ENCODE results near the gene CCDC200. TPM values are rescaled to one million over a fixed set of nuclear protein-coding genes. Genes with fewer than 3 reads are reported as not detected.

Gene CCDC200
- total and polyA plus RNA-seq, 2 of the 13 experiments (the other 11 are each of a cell fraction or from before 2014, with no cell fraction given): not detected

GRCh38 chr17:43216369-43216761 lies 12.1 kb downstream of the CCDC200 start (continued):
- no peak for TF ChIP-seq ZNF281 (CRISPR knock-in tag; IDR thresholded peaks at IDR 0.05; ENCODE audit: borderline replicate concordance)
- peak; percentile 79; the same call in 1 of the 2 replicates for TF ChIP-seq ZFP91 (CRISPR knock-in tag; IDR thresholded peaks at IDR 0.05; ENCODE audit: borderline replicate concordance)
- TF ChIP-seq NRL (CRISPR knock-in tag; IDR thresholded peaks at IDR 0.05; ENCODE audit: borderline replicate concordance): no peak
- TF ChIP-seq PHF20 (CRISPR knock-in tag; IDR thresholded peaks at IDR 0.05): 0 out of 2 replicates have a peak, but pooled peaks have one; percentile 19
- TF ChIP-seq STAT5B (CRISPR knock-in tag; IDR thresholded peaks at IDR 0.05): no peak
- TF ChIP-seq ZNF329 (CRISPR knock-in tag; IDR thresholded peaks at IDR 0.05; ENCODE audit: low read depth): peak; percentile 8; the same call in 1 of the 2 replicates
- no peak for TF ChIP-seq ATF6 (CRISPR knock-in tag; conservative IDR thresholded peaks at IDR 0.05)
- TF ChIP-seq SATB2 (CRISPR knock-in tag; IDR thresholded peaks at IDR 0.05): no peak
- TF ChIP-seq ZNF280B (CRISPR knock-in tag; IDR thresholded peaks at IDR 0.05; ENCODE audit: borderline replicate concordance): no peak
- TF ChIP-seq ARID3A (IDR thresholded peaks at IDR 0.05; ENCODE audit: low read depth, low read length): no peak
- TF ChIP-seq ZBTB26 (CRISPR knock-in tag; IDR thresholded peaks at IDR 0.05; ENCODE audit: borderline replicate concordance): no peak
- TF ChIP-seq HMGA1 (CRISPR knock-in tag; conservative IDR thresholded peaks at IDR 0.05): 0 out of 2 replicates have a peak, but pooled peaks have one; percentile 73
- TF ChIP-seq CBX5 (CRISPR knock-in tag; IDR thresholded peaks at IDR 0.05; ENCODE audit: borderline replicate concordance): 0 out of 2 replicates have a peak, but pooled peaks have one; percentile 9
- TF ChIP-seq ZNF280D (CRISPR knock-in tag; IDR thresholded peaks at IDR 0.05): no peak

All from HepG2 (cell line).